GM12865 (cell line): Measurements from ENCODE around the gene SELENOT.

Experiments
- DNase-seq: peaks from one replicate; pipeline ENCODE4 v3.0.0; 2010; ENCODE audit warnings: low read depth
- H3K4me3 ChIP-seq: 2 replicates; pipeline ENCODE4 v1.5.1; 2011; ENCODE audit warnings: mild to moderate bottlenecking, low read depth, low read length, control low read depth
- TF ChIP-seq, protein P1 (sequence below): IDR thresholded peaks from 2 replicates; pipeline ENCODE4 v1.5.1; 2011; ENCODE audit warnings: low read length, control low read depth, low read depth, inconsistent platforms; ENCODE audit not compliant: insufficient read depth; ENCODE audit errors: missing control alignments

Gene SELENOT

DNA sequence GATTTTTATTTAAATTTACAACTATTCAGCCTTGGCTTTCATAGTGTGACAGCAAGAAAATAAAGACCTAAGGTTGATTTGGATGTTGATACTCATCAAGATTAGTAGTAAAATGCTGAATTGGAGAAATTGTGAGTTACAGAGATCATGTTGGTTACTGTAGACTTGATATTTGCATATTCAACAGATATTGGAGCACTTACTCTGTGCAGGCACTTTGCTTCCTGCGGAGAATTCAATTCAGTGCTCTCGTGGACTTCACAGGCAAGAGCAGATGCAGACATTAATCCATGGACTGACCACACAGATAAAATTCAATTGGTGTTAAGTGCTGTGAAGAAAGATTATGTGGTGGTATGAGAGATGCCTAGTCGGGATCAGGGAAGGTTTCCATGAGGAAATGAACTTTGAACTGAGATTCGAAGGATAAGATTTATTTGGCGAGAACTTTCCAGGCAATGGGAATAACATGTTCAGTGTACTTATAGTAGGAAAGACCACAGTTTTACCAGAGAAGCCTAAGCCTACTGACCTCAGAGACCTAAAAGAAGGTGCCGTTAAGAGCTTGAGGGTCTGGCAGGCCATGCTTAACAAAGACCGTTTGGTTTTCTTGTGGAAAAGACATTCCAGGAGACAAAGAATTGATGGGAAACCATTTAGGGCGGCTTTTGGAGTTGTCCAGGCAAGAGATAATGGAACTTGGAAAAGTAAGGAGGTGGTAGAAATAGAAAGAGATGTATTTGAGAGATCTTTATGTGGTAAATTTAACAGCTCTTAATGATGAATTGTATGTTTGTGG lies 4.3 kb downstream of the SELENOT start:
- H3K4me3 ChIP-seq = peak overlapping the region; percentile 99
- peak; percentile 53 for DNase-seq
- TF ChIP-seq, protein P1, sequence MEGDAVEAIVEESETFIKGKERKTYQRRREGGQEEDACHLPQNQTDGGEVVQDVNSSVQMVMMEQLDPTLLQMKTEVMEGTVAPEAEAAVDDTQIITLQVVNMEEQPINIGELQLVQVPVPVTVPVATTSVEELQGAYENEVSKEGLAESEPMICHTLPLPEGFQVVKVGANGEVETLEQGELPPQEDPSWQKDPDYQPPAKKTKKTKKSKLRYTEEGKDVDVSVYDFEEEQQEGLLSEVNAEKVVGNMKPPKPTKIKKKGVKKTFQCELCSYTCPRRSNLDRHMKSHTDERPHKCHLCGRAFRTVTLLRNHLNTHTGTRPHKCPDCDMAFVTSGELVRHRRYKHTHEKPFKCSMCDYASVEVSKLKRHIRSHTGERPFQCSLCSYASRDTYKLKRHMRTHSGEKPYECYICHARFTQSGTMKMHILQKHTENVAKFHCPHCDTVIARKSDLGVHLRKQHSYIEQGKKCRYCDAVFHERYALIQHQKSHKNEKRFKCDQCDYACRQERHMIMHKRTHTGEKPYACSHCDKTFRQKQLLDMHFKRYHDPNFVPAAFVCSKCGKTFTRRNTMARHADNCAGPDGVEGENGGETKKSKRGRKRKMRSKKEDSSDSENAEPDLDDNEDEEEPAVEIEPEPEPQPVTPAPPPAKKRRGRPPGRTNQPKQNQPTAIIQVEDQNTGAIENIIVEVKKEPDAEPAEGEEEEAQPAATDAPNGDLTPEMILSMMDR = no peak

DNA sequence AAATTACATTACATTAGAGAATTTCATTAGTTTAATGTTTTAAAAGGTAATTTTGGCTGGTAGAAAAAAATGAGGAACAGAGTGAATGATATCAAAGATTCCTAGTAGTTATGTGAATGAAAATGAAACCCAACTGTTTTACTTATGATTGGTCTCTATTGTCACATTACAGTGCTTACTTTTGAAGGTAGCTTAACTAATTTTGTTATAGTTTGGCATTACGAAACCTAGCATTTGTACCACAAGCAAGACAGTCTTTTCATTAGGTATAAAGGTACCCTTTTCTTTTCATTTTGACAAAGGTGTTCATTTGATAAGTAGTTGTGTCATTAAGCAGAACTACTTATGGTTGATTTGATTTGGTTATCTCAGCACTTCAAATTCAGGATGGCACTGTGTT lies 6.9 kb downstream of the SELENOT start:
- no peak overlapping the region; the same call in 1 of the 2 replicates for H3K4me3 ChIP-seq
- TF ChIP-seq, protein P1 = no peak
- DNase-seq = no peak

DNA sequence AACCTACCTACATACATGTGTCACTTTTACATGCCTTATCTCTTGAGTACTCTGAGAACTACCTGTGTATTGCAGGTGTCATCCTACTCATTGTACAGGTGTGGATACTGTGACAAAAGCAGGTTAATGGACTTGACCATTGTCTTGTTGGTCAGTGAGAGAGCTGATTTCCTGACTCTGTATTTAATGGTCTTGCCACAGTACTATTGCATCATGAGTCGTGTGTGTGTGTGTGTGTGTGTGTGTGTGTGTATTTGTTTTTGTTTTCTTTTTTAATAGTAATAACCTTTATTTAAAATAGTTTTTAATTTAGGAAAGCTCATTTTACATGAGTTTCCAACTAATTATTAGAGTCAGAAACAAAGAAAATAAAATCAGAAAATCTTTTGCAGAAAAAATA lies 7.7 kb downstream of the SELENOT start:
- DNase-seq = no peak
- TF ChIP-seq, protein P1 = no peak
- no peak overlapping the region for H3K4me3 ChIP-seq

DNA sequence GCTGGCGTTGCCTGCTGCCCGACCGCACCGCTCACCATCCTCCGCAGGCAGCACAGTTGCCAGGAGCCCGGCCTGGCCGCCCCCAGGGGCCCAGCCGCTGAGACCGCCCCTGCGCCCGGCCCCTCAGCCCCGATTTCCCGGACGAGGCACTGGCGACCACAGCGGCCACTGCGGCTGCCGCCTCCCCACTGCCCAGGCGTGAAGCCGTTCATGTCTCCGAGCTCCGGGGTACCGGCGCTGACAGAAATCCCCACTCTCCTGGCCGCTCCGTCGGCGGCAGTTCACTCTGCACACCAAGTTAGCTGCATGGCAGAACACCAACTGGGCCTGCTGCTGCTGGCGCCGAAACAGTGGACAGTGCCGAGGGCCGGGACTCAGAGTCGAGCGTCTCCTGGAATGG lies 8.5 kb downstream of the SELENOT start:
- no peak for DNase-seq

DNA sequence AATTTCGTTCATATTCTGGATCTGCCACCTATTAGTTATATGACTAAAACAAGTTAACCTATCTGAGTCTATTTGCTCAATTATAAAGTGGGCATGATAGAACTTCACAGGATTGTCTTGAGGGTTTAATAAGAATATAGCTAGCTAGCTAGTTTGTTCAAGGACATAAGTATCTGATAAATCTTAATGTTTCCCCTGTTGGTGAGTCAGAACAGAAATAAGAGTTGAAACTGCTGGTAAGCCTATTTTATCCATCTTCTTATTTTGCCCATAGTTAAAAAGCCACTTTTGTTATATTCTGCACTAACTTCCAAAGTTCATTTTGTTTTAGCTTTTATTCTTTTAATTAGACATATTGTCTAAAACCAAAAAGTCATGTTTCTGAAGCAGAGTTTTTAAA lies 9.4 kb downstream of the SELENOT start:
- TF ChIP-seq, protein P1 = no peak
- H3K4me3 ChIP-seq = no peak overlapping the region
- DNase-seq = no peak

More for the DNA sequence above, 8.5 kb downstream of the SELENOT start:
- TF ChIP-seq, protein P1 = no peak
- H3K4me3 ChIP-seq = no peak overlapping the region

DNA sequence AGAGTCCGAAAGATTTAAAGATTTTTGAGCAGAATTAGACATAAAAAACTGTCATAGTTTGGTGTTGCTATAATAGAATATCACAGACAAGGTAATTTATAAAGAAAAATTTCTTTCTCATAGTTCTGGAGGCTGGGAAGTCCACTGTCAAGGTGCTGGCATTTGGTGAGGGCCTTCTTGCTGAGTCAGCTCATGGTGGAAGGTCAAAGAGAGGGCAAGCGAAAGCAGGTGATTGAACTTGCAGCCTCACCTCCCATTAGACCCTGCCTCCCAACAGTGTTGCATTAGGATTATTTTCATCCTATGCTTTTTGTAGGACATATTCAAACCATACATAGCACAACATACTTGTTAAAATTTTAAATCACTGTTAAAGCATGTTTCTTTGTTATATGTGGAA lies 9.9 kb downstream of the SELENOT start:
- TF ChIP-seq, protein P1 = no peak
- no peak overlapping the region for H3K4me3 ChIP-seq
- DNase-seq = no peak
